H9 (cell line): Measurements from ENCODE around the gene IDI2. TPM values are rescaled to one million over a fixed set of nuclear protein-coding genes. Genes with fewer than 3 reads are reported as not detected.

Experiments used
- DNase-seq: peaks from one replicate; pipeline ENCODE4 v3.0.0-alpha.2; 2017
- H2AFZ ChIP-seq: one replicate; pipeline ENCODE4 v1.6.1; 2013; ENCODE audit warnings: mild to moderate bottlenecking, low read length, control low read depth, moderate library complexity
- H2AK5ac ChIP-seq: 2 replicates; pipeline ENCODE4 v1.6.1; 2013; ENCODE audit warnings: low read length, control low read depth, mixed read lengths; ENCODE audit not compliant: insufficient read length
- H2BK120ac ChIP-seq: one replicate; pipeline ENCODE4 v1.6.1; 2013; ENCODE audit warnings: low read depth, mild to moderate bottlenecking, low read length, control low read depth, inconsistent platforms; ENCODE audit not compliant: poor library complexity, severe bottlenecking
- H2BK12ac ChIP-seq: 2 replicates; pipeline ENCODE4 v1.6.1; 2013; ENCODE audit warnings: low read length, control low read depth, mixed read lengths, low read depth; ENCODE audit not compliant: insufficient read length
- H2BK15ac ChIP-seq: 2 replicates; pipeline ENCODE4 v1.6.1; 2013; ENCODE audit warnings: low read depth, low read length, control low read depth
- H2BK20ac ChIP-seq: one replicate; pipeline ENCODE4 v1.6.1; 2013; ENCODE audit warnings: low read depth, mild to moderate bottlenecking, low read length, control low read depth, inconsistent platforms; ENCODE audit not compliant: poor library complexity, severe bottlenecking
- H2BK5ac ChIP-seq: 2 replicates; pipeline ENCODE4 v1.6.1; 2013; ENCODE audit warnings: low read length, control low read depth, mixed read lengths; ENCODE audit not compliant: insufficient read length
- H3K14ac ChIP-seq: 2 replicates; pipeline ENCODE4 v1.6.1; 2013; ENCODE audit warnings: low read length, control low read depth; ENCODE audit not compliant: insufficient read depth
- H3K18ac ChIP-seq: 2 replicates; pipeline ENCODE4 v1.6.1; 2013; ENCODE audit warnings: low read depth, mild to moderate bottlenecking, mixed read lengths, low read length, control low read depth; ENCODE audit not compliant: insufficient read length
- H3K23ac ChIP-seq: 2 replicates; pipeline ENCODE4 v1.6.1; 2013; ENCODE audit warnings: low read length, control low read depth, mixed read lengths, low read depth; ENCODE audit not compliant: insufficient read length
- H3K23me2 ChIP-seq: 2 replicates; pipeline ENCODE4 v1.6.1; 2013; ENCODE audit warnings: low read depth, mild to moderate bottlenecking, mixed read lengths, low read length, control low read depth; ENCODE audit not compliant: insufficient read length, poor library complexity, severe bottlenecking
- H3K27ac ChIP-seq: 2 replicates; pipeline ENCODE4 v1.5.1; 2013; ENCODE audit warnings: low read length, control low read depth, mixed read lengths, low read depth; ENCODE audit not compliant: insufficient read length
- H3K27me3 ChIP-seq: 2 replicates; pipeline ENCODE4 v1.6.1; 2013; ENCODE audit warnings: low read length, control low read depth, inconsistent platforms; ENCODE audit not compliant: insufficient read depth
- H3K4ac ChIP-seq: 2 replicates; pipeline ENCODE4 v1.6.1; 2013; ENCODE audit warnings: low read depth, mild to moderate bottlenecking, control low read depth, inconsistent platforms, low read length, moderate library complexity
- H3K4me1 ChIP-seq: 2 replicates; pipeline ENCODE4 v1.6.1; 2013; ENCODE audit warnings: low read length, control low read depth, inconsistent platforms; ENCODE audit not compliant: insufficient read depth
- H3K4me2 ChIP-seq: 2 replicates; pipeline ENCODE4 v1.6.1; 2013; ENCODE audit warnings: low read length, control low read depth, mixed read lengths; ENCODE audit not compliant: insufficient read length, insufficient read depth
- H3K56ac ChIP-seq: 2 replicates; pipeline ENCODE4 v1.6.1; 2013; ENCODE audit warnings: low read depth, mild to moderate bottlenecking, mixed read lengths, low read length, control low read depth; ENCODE audit not compliant: insufficient read length
- H3K79me1 ChIP-seq: 2 replicates; pipeline ENCODE4 v1.6.1; 2013; ENCODE audit warnings: low read depth, mild to moderate bottlenecking, moderate library complexity, low read length, control low read depth, inconsistent platforms; ENCODE audit not compliant: insufficient read depth, poor library complexity, severe bottlenecking
- H3K79me2 ChIP-seq: 2 replicates; pipeline ENCODE4 v1.6.1; 2013; ENCODE audit warnings: low read length, control low read depth, inconsistent platforms; ENCODE audit not compliant: insufficient read depth
- H3K9ac ChIP-seq: 2 replicates; pipeline ENCODE4 v1.6.1; 2013; ENCODE audit warnings: low read length, control low read depth, mixed read lengths; ENCODE audit not compliant: insufficient read length; ENCODE audit errors: extremely low read depth
- H3K9me3 ChIP-seq: one replicate; pipeline ENCODE4 v1.6.1; 2013; ENCODE audit warnings: low read depth, low read length, inconsistent platforms; ENCODE audit not compliant: control insufficient read depth
- H3T11ph ChIP-seq: one replicate; pipeline ENCODE4 v1.6.1; 2013; ENCODE audit warnings: mild to moderate bottlenecking, low read length, control low read depth, inconsistent platforms
- H4K20me1 ChIP-seq: one replicate; pipeline ENCODE4 v1.6.1; 2013; ENCODE audit not compliant: control insufficient read depth, insufficient read length, insufficient read depth
- H4K5ac ChIP-seq: 2 replicates; pipeline ENCODE4 v1.6.1; 2013; ENCODE audit warnings: low read depth, mild to moderate bottlenecking, mixed read lengths, low read length, control low read depth; ENCODE audit not compliant: insufficient read length
- H4K8ac ChIP-seq: replicated peaks from 2 replicates; pipeline ENCODE4 v1.6.1; 2013; ENCODE audit warnings: low read length, control low read depth, mixed read lengths, low read depth; ENCODE audit not compliant: insufficient read length
- H4K91ac ChIP-seq: 2 replicates; pipeline ENCODE4 v1.6.1; 2013; ENCODE audit warnings: low read depth, mild to moderate bottlenecking, moderate library complexity, mixed read lengths, low read length, control low read depth; ENCODE audit not compliant: insufficient read length
- H3K27ac Mint-ChIP-seq, 3 experiments: 2 replicates in 2 of 3; 3 replicates in 1 of 3; pipeline ENCODE4 v1.8.0; 2020 to 2021; ENCODE audit warnings: mixed read lengths in 3 of 3, mild to moderate bottlenecking in 1 of 3, moderate library complexity in 1 of 3
- H3K27me3 Mint-ChIP-seq: 2 replicates; pipeline ENCODE4 v1.8.0; 2021; ENCODE audit warnings: low read depth, mild to moderate bottlenecking, moderate library complexity, mixed read lengths
- H3K36me3 Mint-ChIP-seq, 3 experiments: 2 replicates in 2 of 3; 3 replicates in 1 of 3; pipeline ENCODE4 v1.8.0; 2020 to 2021; ENCODE audit warnings: low read depth in 3 of 3, mixed read lengths in 3 of 3; ENCODE audit not compliant: insufficient read depth in 1 of 3
- H3K4me1 Mint-ChIP-seq, 2 experiments: 2 replicates each; pipeline ENCODE4 v1.8.0; 2020; ENCODE audit warnings: mixed read lengths in 2 of 2
- H3K4me3 Mint-ChIP-seq, 2 experiments: 2 replicates in 1 of 2; 3 replicates in 1 of 2; pipeline ENCODE4 v1.8.0; 2020 to 2021; ENCODE audit warnings: mild to moderate bottlenecking in 2 of 2, mixed read lengths in 2 of 2, moderate library complexity in 1 of 2
- H3K9me3 Mint-ChIP-seq, 2 experiments: 2 replicates in 1 of 2; 3 replicates in 1 of 2; pipeline ENCODE4 v1.8.0; 2020; ENCODE audit warnings: mild to moderate bottlenecking in 2 of 2, mixed read lengths in 2 of 2, moderate library complexity in 1 of 2
- CTCF ChIP-seq: fragments of 200-600 bp; sonication (generic); conservative IDR thresholded peaks from 3 replicates; pipeline ENCODE4 v1.8.0; 2021; ENCODE audit warnings: antibody characterized with exemption, mild to moderate bottlenecking
- WGBS: extraction: QIAGEN DNeasy Blood & Tissue Kit; methylation state at CpG from one replicate; pipeline ENCODE4 v1.1.7; 2013; ENCODE audit warnings: missing lambda C conversion rate, low lambda C conversion rate, mixed read lengths; ENCODE audit not compliant: insufficient read length; ENCODE audit errors: extremely low coverage; 5-methylcytosine and 5-hydroxymethylcytosine counted together
- total RNA-seq: library from RNA; stranded (reverse); gene quantifications from 2 replicates; pipeline ENCODE4 v1.2.1, GENCODE V29; 2021

IDI2 gene
- total RNA-seq, 1 experiment from 2014 or later: not detected

GRCh38 chr10:1002425-1003006, 23.1 kb downstream of the IDI2 start:
- Mint-ChIP-seq H3K4me3 (no peak overlapping the region), H3K36me3 (peaks cover 76 to 97% (median 94%) of the 10 kb centered on the region in 3 experiments), H3K9me3 (no peaks in the 10 kb centered on the region; a peak in 1 of 5 replicates), H3K27me3 (no peaks in the 10 kb centered on the region), H3K27ac (no peak overlapping the region), H3K4me1 (no peaks in the 10 kb centered on the region)
- Histone ChIP-seq H2AK5ac (no peak overlapping the region), H3K56ac (no peak overlapping the region), H2BK12ac (no peak overlapping the region), H3K4ac (no peak overlapping the region), H3K27me3 (no peaks in the 10 kb centered on the region), H3K23ac (no peak overlapping the region), H3K18ac (no peak overlapping the region), H2AFZ (no peak overlapping the region), H2BK5ac (no peak overlapping the region), H3K79me1 (peaks cover 2% of the 10 kb centered on the region), H3K4me1 (no peaks in the 10 kb centered on the region), H4K5ac (no peak overlapping the region), H3K79me2 (peaks cover 2% of the 10 kb centered on the region; the same call in 1 of the 2 replicates), H2BK20ac (no peak overlapping the region), H4K8ac (no peak overlapping the region), H2BK15ac (no peak overlapping the region), H2BK120ac (no peak overlapping the region), H3K23me2 (no peaks in the 10 kb centered on the region), H4K20me1 (peaks cover 2% of the 10 kb centered on the region), H4K91ac (no peak overlapping the region), H3T11ph (no peak overlapping the region), H3K27ac (no peak overlapping the region), H3K9ac (no peak overlapping the region), H3K9me3 (no peaks in the 10 kb centered on the region), H3K14ac (no peak overlapping the region), H3K4me2 (no peak overlapping the region)
- DNase-seq: no peak
- no peak for TF ChIP-seq CTCF
- no CpG with 5 or more reads among the region's 5 CpGs for WGBS
